Upper lobe of left lung (tissue), 4 donors: Measurements from ENCODE around the gene DEFB116.

Source experiments
- POLR2A ChIP-seq, 4 donors: fragments of 450-650 bp; IDR thresholded peaks; one replicate each; pipeline ENCODE4 v1.5.1; 2016 to 2017; ENCODE audit warnings: antibody characterized with exemption in 4 of 4, mild to moderate bottlenecking in 2 of 4
- POLR2AphosphoS5 ChIP-seq, 2 donors: sonication (generic); formaldehyde crosslinking; IDR thresholded peaks; one replicate each; pipeline ENCODE4 v1.5.1; 2017; ENCODE audit warnings: antibody characterized with exemption in 2 of 2
- TF ChIP-seq, protein P1 (sequence below), 6 experiments: fragments of 450-650 bp in 4 of 6; fragments of 200-600 bp in 2 of 6; sonication (generic) in 2 of 6; IDR thresholded peaks; one replicate each; pipeline ENCODE4 v1.5.1; 2016 to 2019; ENCODE audit warnings: antibody characterized with exemption in 6 of 6

DNA sequence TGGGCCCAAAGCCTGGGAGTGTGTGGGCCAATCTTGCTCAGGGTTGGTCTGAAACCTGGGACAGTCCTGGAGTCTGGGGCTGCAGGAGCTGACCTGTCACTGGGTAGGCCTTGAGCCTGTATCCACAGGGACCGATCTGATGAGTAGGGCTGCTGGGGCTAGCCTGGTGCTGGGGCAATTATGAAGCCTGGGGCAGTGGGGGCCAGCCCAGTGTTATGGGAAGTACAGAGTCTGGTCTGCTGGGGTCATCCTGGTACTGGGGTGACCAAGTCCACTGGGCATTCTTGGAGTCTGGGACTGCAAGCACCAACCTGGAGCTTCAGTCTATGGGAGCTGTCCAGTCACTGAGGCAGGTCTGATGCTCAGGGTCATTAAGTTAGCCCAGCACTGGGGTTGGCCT is 30.2 kb downstream of the DEFB116 start:
- TF ChIP-seq, protein P1, sequence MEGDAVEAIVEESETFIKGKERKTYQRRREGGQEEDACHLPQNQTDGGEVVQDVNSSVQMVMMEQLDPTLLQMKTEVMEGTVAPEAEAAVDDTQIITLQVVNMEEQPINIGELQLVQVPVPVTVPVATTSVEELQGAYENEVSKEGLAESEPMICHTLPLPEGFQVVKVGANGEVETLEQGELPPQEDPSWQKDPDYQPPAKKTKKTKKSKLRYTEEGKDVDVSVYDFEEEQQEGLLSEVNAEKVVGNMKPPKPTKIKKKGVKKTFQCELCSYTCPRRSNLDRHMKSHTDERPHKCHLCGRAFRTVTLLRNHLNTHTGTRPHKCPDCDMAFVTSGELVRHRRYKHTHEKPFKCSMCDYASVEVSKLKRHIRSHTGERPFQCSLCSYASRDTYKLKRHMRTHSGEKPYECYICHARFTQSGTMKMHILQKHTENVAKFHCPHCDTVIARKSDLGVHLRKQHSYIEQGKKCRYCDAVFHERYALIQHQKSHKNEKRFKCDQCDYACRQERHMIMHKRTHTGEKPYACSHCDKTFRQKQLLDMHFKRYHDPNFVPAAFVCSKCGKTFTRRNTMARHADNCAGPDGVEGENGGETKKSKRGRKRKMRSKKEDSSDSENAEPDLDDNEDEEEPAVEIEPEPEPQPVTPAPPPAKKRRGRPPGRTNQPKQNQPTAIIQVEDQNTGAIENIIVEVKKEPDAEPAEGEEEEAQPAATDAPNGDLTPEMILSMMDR (IDR thresholded peaks at IDR 0.05), result no peak
- TF ChIP-seq POLR2A (IDR thresholded peaks at IDR 0.05) (no peak), POLR2AphosphoS5 (IDR thresholded peaks at IDR 0.05) (no peak)
